ENCODE measurements around the gene IGF1.
A peak's percentile ranks its signal among the peaks of the same experiment; 100 is the strongest.

Gene IGF1

GRCh38 chr12:102479099-102479885, 1.1 kb downstream of the IGF1 start:
- no peak overlapping the region for H3K4me3 Mint-ChIP-seq
- no peaks in the 10 kb centered on the region for H3K36me3 Mint-ChIP-seq (ENCODE audit: low read depth)
- peaks cover 32% of the 10 kb centered on the region for H3K4me1 Mint-ChIP-seq (ENCODE audit: low read depth)
- H3K27ac Mint-ChIP-seq: no peak overlapping the region
- H3K27me3 Mint-ChIP-seq: no peaks in the 10 kb centered on the region
- H3K9me3 Mint-ChIP-seq: no peaks in the 10 kb centered on the region

GRCh38 chr12:102478405-102479098, 1.8 kb downstream of the IGF1 start:
- Mint-ChIP-seq H3K36me3 (ENCODE audit: low read depth) (no peaks in the 10 kb centered on the region), H3K27ac (no peak overlapping the region), H3K9me3 (no peaks in the 10 kb centered on the region), H3K27me3 (no peaks in the 10 kb centered on the region), H3K4me1 (ENCODE audit: low read depth) (peaks cover 40% of the 10 kb centered on the region), H3K4me3 (no peak overlapping the region)

- H3K36me3 Mint-ChIP-seq (ENCODE audit: low read depth): no peaks in the 10 kb centered on the region
- no peaks in the 10 kb centered on the region for H3K27me3 Mint-ChIP-seq
- H3K27ac Mint-ChIP-seq: peak overlapping the region; percentile 27
- H3K9me3 Mint-ChIP-seq: no peaks in the 10 kb centered on the region
- H3K4me3 Mint-ChIP-seq: no peak overlapping the region
- H3K4me1 Mint-ChIP-seq (ENCODE audit: low read depth): peaks cover 40% of the 10 kb centered on the region
Observed at GRCh38 chr12:102475355-102475754, 5.0 kb downstream of the IGF1 start.

- Mint-ChIP-seq H3K4me1 (ENCODE audit: low read depth) (peaks cover 40% of the 10 kb centered on the region), H3K27me3 (peaks cover 3% of the 10 kb centered on the region), H3K36me3 (ENCODE audit: low read depth) (no peaks in the 10 kb centered on the region), H3K9me3 (no peaks in the 10 kb centered on the region), H3K4me3 (no peak overlapping the region), H3K27ac (peak overlapping the region; percentile 38)
Observed at GRCh38 chr12:102474438-102475064, 5.8 kb downstream of the IGF1 start.

- H3K27me3 Mint-ChIP-seq: peaks cover 7% of the 10 kb centered on the region
- H3K36me3 Mint-ChIP-seq (ENCODE audit: low read depth): no peaks in the 10 kb centered on the region
- H3K27ac Mint-ChIP-seq: no peak overlapping the region
- no peaks in the 10 kb centered on the region for H3K9me3 Mint-ChIP-seq
- H3K4me3 Mint-ChIP-seq: no peak overlapping the region
- H3K4me1 Mint-ChIP-seq (ENCODE audit: low read depth): peaks cover 39% of the 10 kb centered on the region
Observed at GRCh38 chr12:102472496-102472895, 7.9 kb downstream of the IGF1 start.

GRCh38 chr12:102471556-102471955, 8.8 kb downstream of the IGF1 start:
- peaks cover 29% of the 10 kb centered on the region for H3K4me1 Mint-ChIP-seq (ENCODE audit: low read depth)

GRCh38 chr12:102470945-102471344, 9.4 kb downstream of the IGF1 start:
- peaks cover 17% of the 10 kb centered on the region for H3K27me3 Mint-ChIP-seq
- no peak overlapping the region for H3K27ac Mint-ChIP-seq
- peaks cover 24% of the 10 kb centered on the region for H3K4me1 Mint-ChIP-seq (ENCODE audit: low read depth)
- no peaks in the 10 kb centered on the region for H3K9me3 Mint-ChIP-seq
- no peak overlapping the region for H3K4me3 Mint-ChIP-seq
- no peaks in the 10 kb centered on the region for H3K36me3 Mint-ChIP-seq (ENCODE audit: low read depth)

More at GRCh38 chr12:102471556-102471955, 8.8 kb downstream of the IGF1 start:
- Mint-ChIP-seq H3K36me3 (ENCODE audit: low read depth) (no peaks in the 10 kb centered on the region), H3K27ac (no peak overlapping the region), H3K9me3 (no peaks in the 10 kb centered on the region), H3K27me3 (peaks cover 13% of the 10 kb centered on the region), H3K4me3 (no peak overlapping the region)

GRCh38 chr12:102468261-102468915, 12.0 kb downstream of the IGF1 start:
- peaks cover 29% of the 10 kb centered on the region for H3K27me3 Mint-ChIP-seq
- no peak overlapping the region for H3K4me3 Mint-ChIP-seq
- H3K4me1 Mint-ChIP-seq (ENCODE audit: low read depth): no peaks in the 10 kb centered on the region
- no peaks in the 10 kb centered on the region for H3K36me3 Mint-ChIP-seq (ENCODE audit: low read depth)
- H3K9me3 Mint-ChIP-seq: no peaks in the 10 kb centered on the region
- H3K27ac Mint-ChIP-seq: no peak overlapping the region

- no peaks in the 10 kb centered on the region for H3K4me1 Mint-ChIP-seq (ENCODE audit: low read depth)
- H3K36me3 Mint-ChIP-seq (ENCODE audit: low read depth): no peaks in the 10 kb centered on the region
- H3K27ac Mint-ChIP-seq: no peak overlapping the region
- no peak overlapping the region for H3K4me3 Mint-ChIP-seq
- peaks cover 42% of the 10 kb centered on the region for H3K27me3 Mint-ChIP-seq
- no peaks in the 10 kb centered on the region for H3K9me3 Mint-ChIP-seq
Observed at GRCh38 chr12:102465762-102466560, 14.4 kb downstream of the IGF1 start.

- no peak overlapping the region for H3K4me3 Mint-ChIP-seq
- no peaks in the 10 kb centered on the region for H3K9me3 Mint-ChIP-seq
- no peaks in the 10 kb centered on the region for H3K4me1 Mint-ChIP-seq (ENCODE audit: low read depth)
- peaks cover 48% of the 10 kb centered on the region for H3K27me3 Mint-ChIP-seq
- no peaks in the 10 kb centered on the region for H3K36me3 Mint-ChIP-seq (ENCODE audit: low read depth)
- no peak overlapping the region for H3K27ac Mint-ChIP-seq
Observed at GRCh38 chr12:102463659-102464249, 16.6 kb downstream of the IGF1 start.

GRCh38 chr12:102462795-102463465, 17.4 kb downstream of the IGF1 start:
- Mint-ChIP-seq H3K4me3 (no peak overlapping the region), H3K36me3 (ENCODE audit: low read depth) (no peaks in the 10 kb centered on the region), H3K4me1 (ENCODE audit: low read depth) (no peaks in the 10 kb centered on the region), H3K27me3 (peaks cover 51% of the 10 kb centered on the region), H3K9me3 (no peaks in the 10 kb centered on the region), H3K27ac (no peak overlapping the region)

GRCh38 chr12:102462386-102462785, 18.0 kb downstream of the IGF1 start:
- Mint-ChIP-seq H3K9me3 (no peaks in the 10 kb centered on the region), H3K36me3 (ENCODE audit: low read depth) (no peaks in the 10 kb centered on the region), H3K4me3 (no peak overlapping the region), H3K27me3 (peaks cover 48% of the 10 kb centered on the region), H3K27ac (no peak overlapping the region), H3K4me1 (ENCODE audit: low read depth) (no peaks in the 10 kb centered on the region)

GRCh38 chr12:102461501-102461900, 18.9 kb downstream of the IGF1 start:
- Mint-ChIP-seq H3K4me1 (ENCODE audit: low read depth) (no peaks in the 10 kb centered on the region), H3K27me3 (peaks cover 47% of the 10 kb centered on the region), H3K36me3 (ENCODE audit: low read depth) (no peaks in the 10 kb centered on the region), H3K9me3 (no peaks in the 10 kb centered on the region), H3K27ac (no peak overlapping the region), H3K4me3 (no peak overlapping the region)
